B cell (primary cell): ENCODE data around the gene NUMA1. TPM values are rescaled to one million over a fixed set of nuclear protein-coding genes. Genes with fewer than 3 reads are reported as not detected.

Experiments
- ATAC-seq: fragments of 200-7000 bp; cut with Tn5 transposase; one replicate; pipeline ENCODE4 v1.10.0; 2021; ENCODE audit warnings: low read depth, mild to moderate bottlenecking, moderate number of reproducible peaks, moderate library complexity
- CTCF ChIA-PET: fragments of 350-600 bp; sonication (Branson Sonifier 250); formaldehyde crosslinking; loops from one replicate; lab custom pipeline; 2021; ENCODE audit warnings: antibody characterized with exemption, inconsistent platforms; lab: Charles Lee
- POLR2A ChIA-PET: fragments of 350-600 bp; sonication (Branson Sonifier 250); formaldehyde crosslinking; loops from one replicate; lab custom pipeline; 2021; ENCODE audit warnings: antibody characterized with exemption; lab: Charles Lee
- DNase-seq: peaks from one replicate; pipeline ENCODE4 v3.0.0; 2013
- H2AFZ ChIP-seq: 2 replicates; pipeline ENCODE4 v1.6.1; 2012; ENCODE audit warnings: mild to moderate bottlenecking, low read depth, low read length; ENCODE audit not compliant: insufficient read depth, poor library complexity, severe bottlenecking
- H3K27ac ChIP-seq, 2 donors: 1 replicate in 1 of 2; 2 replicates in 1 of 2; pipeline ENCODE4 v1.5.1; 2012 to 2013; ENCODE audit warnings: low read length in 2 of 2, mild to moderate bottlenecking in 2 of 2, moderate library complexity in 1 of 2
- H3K27me3 ChIP-seq, 4 experiments: fragments of 200-600 bp in 1 of 4; sonication (generic) in 1 of 4; replicated peaks in 1 of 4; 1 replicate in 2 of 4; 2 replicates in 2 of 4; pipeline versions ENCODE4 v1.6.1 to v1.7.0; 2013 to 2016; ENCODE audit warnings: low read length in 3 of 4, mild to moderate bottlenecking in 2 of 4, mixed read lengths in 1 of 4, moderate library complexity in 1 of 4; ENCODE audit not compliant: insufficient read depth in 4 of 4, control insufficient read depth in 3 of 4; ENCODE audit errors: control extremely low read depth in 1 of 4
- H3K36me3 ChIP-seq, 2 experiments: replicated peaks in 1 of 2; 1 replicate in 1 of 2; 2 replicates in 1 of 2; pipeline versions ENCODE4 v1.6.1 to v1.7.1; 2013; ENCODE audit warnings: low read length in 1 of 2; ENCODE audit not compliant: insufficient read depth in 2 of 2, control insufficient read depth in 1 of 2; ENCODE audit errors: control extremely low read depth in 1 of 2, extremely low read depth in 1 of 2
- H3K4me1 ChIP-seq, 2 donors: fragments of 200-600 bp in 1 of 2; sonication (generic) in 1 of 2; 1 replicate in 1 of 2; 2 replicates in 1 of 2; pipeline versions ENCODE4 v1.5.1 to v1.6.1; 2013 to 2017; ENCODE audit warnings: low read length in 2 of 2; ENCODE audit not compliant: control insufficient read depth in 2 of 2, insufficient read depth in 2 of 2
- H3K4me2 ChIP-seq: replicated peaks from 2 replicates; pipeline ENCODE3; 2012; ENCODE audit warnings: mild to moderate bottlenecking, low read depth, low read length; ENCODE audit not compliant: poor library complexity, severe bottlenecking
- H3K4me3 ChIP-seq, 5 experiments: fragments of 200-600 bp in 1 of 5; sonication (generic) in 1 of 5; 1 replicate in 3 of 5; 2 replicates in 2 of 5; pipeline versions ENCODE4 v1.5.1 to v1.7.0; 2011 to 2016; ENCODE audit warnings: low read length in 4 of 5, mild to moderate bottlenecking in 4 of 5, low read depth in 2 of 5, control low read depth in 1 of 5, moderate library complexity in 1 of 5; ENCODE audit not compliant: insufficient read depth in 1 of 5; ENCODE audit errors: control extremely low read depth in 1 of 5, extremely low read depth in 1 of 5
- H3K79me2 ChIP-seq: fragments of 200-600 bp; sonication (generic); one replicate; pipeline ENCODE4 v1.6.0; 2016; ENCODE audit warnings: low read length; ENCODE audit not compliant: control insufficient read depth, insufficient read depth
- H3K9ac ChIP-seq: fragments of 200-600 bp; sonication (generic); 2 replicates; pipeline ENCODE4 v1.6.1; 2017; ENCODE audit warnings: mild to moderate bottlenecking, low read length, moderate library complexity
- H3K9me3 ChIP-seq, 3 donors: one replicate each; pipeline versions ENCODE4 v1.6.1 to v1.7.1; 2013; ENCODE audit warnings: low read length in 2 of 3; ENCODE audit not compliant: control insufficient read depth in 2 of 3, insufficient read depth in 1 of 3; ENCODE audit errors: control extremely low read depth in 1 of 3
- H4K20me1 ChIP-seq: 2 replicates; pipeline ENCODE4 v1.6.0; 2012; ENCODE audit warnings: mild to moderate bottlenecking, low read length; ENCODE audit not compliant: insufficient read depth, control insufficient read depth, poor library complexity, severe bottlenecking
- H3K27ac Mint-ChIP-seq: one replicate; pipeline ENCODE4 v1.8.0; 2021; ENCODE audit warnings: mixed read lengths
- H3K27me3 Mint-ChIP-seq: one replicate; pipeline ENCODE4 v1.8.0; 2021; ENCODE audit warnings: mixed read lengths
- H3K4me1 Mint-ChIP-seq: one replicate; pipeline ENCODE4 v1.8.0; 2021; ENCODE audit warnings: mixed read lengths
- H3K4me3 Mint-ChIP-seq: one replicate; pipeline ENCODE4 v1.8.0; 2021; ENCODE audit warnings: mixed read lengths
- H3K9me3 Mint-ChIP-seq: one replicate; pipeline ENCODE4 v1.8.0; 2022; ENCODE audit warnings: mixed read lengths; ENCODE audit not compliant: insufficient read depth
- EZH2 ChIP-seq: IDR thresholded peaks from 2 replicates; pipeline ENCODE4 v1.6.1; 2012; ENCODE audit warnings: borderline replicate concordance, low read depth, mild to moderate bottlenecking, moderate library complexity, low read length; ENCODE audit not compliant: insufficient read depth, poor library complexity, severe bottlenecking
- WGBS: methylation state at CpG from one replicate; pipeline ENCODE4 v1.1.5; 2013; ENCODE audit warnings: missing lambda C conversion rate; ENCODE audit not compliant: insufficient coverage; 5-methylcytosine and 5-hydroxymethylcytosine counted together
- intact Hi-C: fragments of 100-400 bp; cut with micrococcal nuclease; formaldehyde crosslinking; loops from one replicate; pipeline ENCODE4 v1.10.0; 2022
- polyA plus RNA-seq: library from polyadenylated mRNA; depleted of rRNA; stranded (reverse); fragments of >200 nt; gene quantifications from 2 replicates; pipeline ENCODE4 v1.2.3, GENCODE V29; 2012
- total RNA-seq, 2 donors: library from RNA; stranded (reverse); fragments of 120-200 nt in 1 of 2; gene quantifications; 1 replicate in 1 of 2; 2 replicates in 1 of 2; pipeline versions ENCODE4 v1.2.3 to v1.2.4, GENCODE V29; 2013 to 2022
- TF ChIP-seq, protein P1 (sequence below): fragments of 200-600 bp; IDR thresholded peaks from one replicate; pipeline ENCODE4 v1.8.0; 2022; ENCODE audit warnings: antibody characterized with exemption, mild to moderate bottlenecking

The NUMA1 gene
- total and polyA plus RNA-seq, 2 donors (not counting 1 experiment from before 2014, with no cell fraction given): 186 to 300 TPM

DNA sequence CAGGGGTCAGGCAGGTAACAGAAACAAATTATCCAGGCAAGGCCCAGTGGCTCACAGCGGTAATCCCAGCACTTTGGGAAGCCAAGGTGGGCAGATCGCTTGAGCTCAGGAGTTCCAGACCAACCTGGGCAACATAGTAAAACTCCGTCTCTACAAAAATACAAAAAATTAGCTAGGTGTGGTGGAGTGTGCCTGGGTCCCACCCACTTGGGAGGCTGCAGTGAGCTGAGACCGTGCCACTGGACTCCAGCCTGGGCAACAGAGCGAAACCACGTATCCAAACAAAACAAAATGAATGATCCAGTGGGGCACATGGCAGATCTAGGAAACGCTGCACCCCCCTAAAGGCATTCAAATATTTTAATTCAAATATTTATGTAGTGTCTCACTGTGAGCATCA, 9.9 kb downstream of the NUMA1 start:
- 79% methylated on average over 4 of the region's 7 CpGs for WGBS
- Histone ChIP-seq H3K4me1 (peaks cover 16 to 22% of the 10 kb centered on the region in 2 donors), H3K9me3 (no peaks in the 10 kb centered on the region), H3K4me2 (no peak overlapping the region), H3K4me3 (no peak overlapping the region), H3K27ac (peak overlapping the region in 1 of 2 donors; percentile 12), H3K36me3 (peaks cover 0 to 3% of the 10 kb centered on the region in 2 experiments), H4K20me1 (no peaks in the 10 kb centered on the region), H2AFZ (no peak overlapping the region), H3K27me3 (no peaks in the 10 kb centered on the region), H3K9ac (no peak overlapping the region), H3K79me2 (peaks cover 64% of the 10 kb centered on the region)
- DNase-seq (no peak), ATAC-seq (no peak)
- ChIA-PET CTCF (interaction anchor here (2.3 kb wide), 1 partner anchor 8 kb away, joined by 6 read pairs; no protein-coding TSS in a partner anchor), POLR2A (no interaction called here)
- Mint-ChIP-seq H3K4me3 (no peak overlapping the region), H3K4me1 (peaks cover 14% of the 10 kb centered on the region), H3K27me3 (no peaks in the 10 kb centered on the region), H3K9me3 (no peaks in the 10 kb centered on the region), H3K27ac (no peak overlapping the region)
- intact Hi-C loops: no loop called here
- TF ChIP-seq, protein P1, sequence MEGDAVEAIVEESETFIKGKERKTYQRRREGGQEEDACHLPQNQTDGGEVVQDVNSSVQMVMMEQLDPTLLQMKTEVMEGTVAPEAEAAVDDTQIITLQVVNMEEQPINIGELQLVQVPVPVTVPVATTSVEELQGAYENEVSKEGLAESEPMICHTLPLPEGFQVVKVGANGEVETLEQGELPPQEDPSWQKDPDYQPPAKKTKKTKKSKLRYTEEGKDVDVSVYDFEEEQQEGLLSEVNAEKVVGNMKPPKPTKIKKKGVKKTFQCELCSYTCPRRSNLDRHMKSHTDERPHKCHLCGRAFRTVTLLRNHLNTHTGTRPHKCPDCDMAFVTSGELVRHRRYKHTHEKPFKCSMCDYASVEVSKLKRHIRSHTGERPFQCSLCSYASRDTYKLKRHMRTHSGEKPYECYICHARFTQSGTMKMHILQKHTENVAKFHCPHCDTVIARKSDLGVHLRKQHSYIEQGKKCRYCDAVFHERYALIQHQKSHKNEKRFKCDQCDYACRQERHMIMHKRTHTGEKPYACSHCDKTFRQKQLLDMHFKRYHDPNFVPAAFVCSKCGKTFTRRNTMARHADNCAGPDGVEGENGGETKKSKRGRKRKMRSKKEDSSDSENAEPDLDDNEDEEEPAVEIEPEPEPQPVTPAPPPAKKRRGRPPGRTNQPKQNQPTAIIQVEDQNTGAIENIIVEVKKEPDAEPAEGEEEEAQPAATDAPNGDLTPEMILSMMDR: no peak
- TF ChIP-seq EZH2: no peak

DNA sequence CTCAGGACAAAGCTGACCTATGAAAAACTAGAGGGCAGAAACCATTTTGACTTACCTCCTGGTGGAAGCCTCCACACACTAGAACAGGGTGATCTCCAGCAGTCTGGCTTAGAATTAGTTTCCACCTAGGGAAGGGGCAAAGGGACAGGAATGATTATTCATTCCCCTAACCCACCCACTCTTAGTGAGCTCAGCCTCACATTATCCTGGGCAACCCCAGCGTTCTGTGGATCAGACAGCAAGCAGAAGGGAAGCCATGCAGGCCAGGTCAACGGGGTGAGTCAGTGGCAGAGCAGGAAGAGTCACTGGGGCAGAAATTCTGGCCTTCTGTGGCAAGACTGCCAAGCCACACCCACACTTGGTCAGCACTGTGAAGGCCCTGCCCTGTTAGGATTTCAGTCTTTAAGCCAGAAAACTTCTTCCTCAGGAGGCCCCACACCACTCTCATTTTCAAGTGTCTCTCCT, 10.5 kb downstream of the NUMA1 start:
- no peak for TF ChIP-seq EZH2
- TF ChIP-seq, protein P1: no peak
- Histone ChIP-seq H3K36me3 (peaks cover 0 to 3% of the 10 kb centered on the region in 2 experiments), H3K79me2 (peaks cover 57% of the 10 kb centered on the region), H3K9me3 (no peaks in the 10 kb centered on the region), H3K4me2 (peak overlapping the region; percentile 16), H3K9ac (no peak overlapping the region), H4K20me1 (no peaks in the 10 kb centered on the region), H3K4me3 (no peak overlapping the region), H3K4me1 (peaks cover 13 to 17% of the 10 kb centered on the region in 2 donors), H2AFZ (no peak overlapping the region), H3K27me3 (no peaks in the 10 kb centered on the region), H3K27ac (peak overlapping the region in 1 of 2 donors; percentile 16)
- no peak for DNase-seq
- POLR2A ChIA-PET: no interaction called here
- peaks cover 12% of the 10 kb centered on the region for H3K4me1 Mint-ChIP-seq
- intact Hi-C loops: no loop called here
- CTCF ChIA-PET: no interaction called here
- H3K27me3 Mint-ChIP-seq: no peaks in the 10 kb centered on the region
- H3K9me3 Mint-ChIP-seq: no peaks in the 10 kb centered on the region
- 0% methylated on average over 1 of the region's 2 CpGs for WGBS
- H3K27ac Mint-ChIP-seq: no peak overlapping the region
- H3K4me3 Mint-ChIP-seq: no peak overlapping the region
- no peak for ATAC-seq
